ENCODE measurements around the gene DLGAP1. TPM values are rescaled to one million over a fixed set of nuclear protein-coding genes. Genes with fewer than 3 reads are reported as not detected.
"Not testable (repeated sequence)": the region's sequence is repeated elsewhere in the genome, so short reads cannot be mapped to it uniquely, and the experiment has no call there.

Gene DLGAP1
- total RNA-seq, 1 donor from 2014 or later = not detected

DNA sequence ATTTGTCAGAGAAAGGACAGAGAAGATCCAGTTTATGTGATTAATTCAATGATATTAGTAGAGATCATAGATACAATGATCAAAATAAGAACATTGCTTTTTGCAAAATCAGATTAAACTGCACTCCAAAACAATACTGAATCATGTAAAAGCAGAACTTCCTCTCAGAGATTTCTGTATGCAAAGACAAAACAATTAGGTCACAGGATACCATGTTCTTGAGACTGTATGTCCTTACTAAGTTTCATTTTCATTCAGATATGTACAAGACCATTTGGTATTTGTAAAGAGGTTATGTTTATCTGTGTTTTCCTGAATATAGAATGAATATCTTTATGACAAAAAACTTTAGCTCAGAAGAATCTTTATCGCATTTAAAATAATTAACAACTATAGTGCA lies 161.8 kb downstream of the DLGAP1 start:
- intact Hi-C loops (cut with micrococcal nuclease) = no loop called here

DNA sequence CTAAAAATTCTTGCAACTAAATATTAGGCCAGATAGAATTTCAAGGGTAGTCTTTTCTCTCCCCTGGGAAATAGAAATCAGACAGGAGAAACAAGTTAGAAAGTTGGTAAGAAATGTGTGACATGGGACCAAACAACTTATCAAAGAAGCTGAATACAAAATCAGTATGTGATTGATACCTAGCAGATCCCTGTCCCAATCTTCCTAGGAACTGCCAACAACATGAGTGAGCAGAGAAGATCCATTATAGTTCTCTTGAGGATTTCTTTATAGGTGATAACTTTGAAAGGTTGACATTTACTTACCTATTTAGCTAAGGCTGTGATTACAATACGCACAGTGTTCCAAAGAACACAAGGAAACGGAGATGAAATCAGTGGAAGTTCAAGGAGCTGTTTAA lies 162.4 kb downstream of the DLGAP1 start:
- intact Hi-C loops (cut with micrococcal nuclease) = no loop called here

DNA sequence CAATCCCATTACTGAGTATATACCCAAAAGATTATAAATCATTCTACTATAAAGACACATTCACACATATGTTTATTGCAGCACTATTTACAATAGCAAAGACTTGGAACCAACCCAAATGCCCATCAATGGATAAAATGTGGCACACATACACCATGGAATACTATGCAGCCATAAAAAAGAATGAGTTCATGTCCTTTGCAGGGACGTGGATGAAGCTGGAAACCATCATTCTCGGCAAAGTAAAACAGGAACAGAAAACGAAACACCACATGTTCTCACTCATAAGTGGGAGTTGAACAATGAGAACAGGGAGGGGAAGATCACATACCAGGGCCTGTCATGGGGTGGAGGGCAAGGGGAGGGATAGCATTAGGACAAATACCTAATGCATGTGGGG lies 167.8 kb downstream of the DLGAP1 start:
- intact Hi-C loops (cut with micrococcal nuclease) = not testable (repeated sequence)

GRCh38 chr18:4286256-4286655 lies 168.9 kb downstream of the DLGAP1 start:
- intact Hi-C loops (cut with micrococcal nuclease) = no loop called here

- intact Hi-C loops (cut with micrococcal nuclease) = no loop called here
These were observed 169.6 kb downstream of the DLGAP1 start for GRCh38 chr18:4285525-4285924.

GRCh38 chr18:4284528-4284927 lies 170.6 kb downstream of the DLGAP1 start:
- intact Hi-C loops (cut with micrococcal nuclease) = no loop called here

DNA sequence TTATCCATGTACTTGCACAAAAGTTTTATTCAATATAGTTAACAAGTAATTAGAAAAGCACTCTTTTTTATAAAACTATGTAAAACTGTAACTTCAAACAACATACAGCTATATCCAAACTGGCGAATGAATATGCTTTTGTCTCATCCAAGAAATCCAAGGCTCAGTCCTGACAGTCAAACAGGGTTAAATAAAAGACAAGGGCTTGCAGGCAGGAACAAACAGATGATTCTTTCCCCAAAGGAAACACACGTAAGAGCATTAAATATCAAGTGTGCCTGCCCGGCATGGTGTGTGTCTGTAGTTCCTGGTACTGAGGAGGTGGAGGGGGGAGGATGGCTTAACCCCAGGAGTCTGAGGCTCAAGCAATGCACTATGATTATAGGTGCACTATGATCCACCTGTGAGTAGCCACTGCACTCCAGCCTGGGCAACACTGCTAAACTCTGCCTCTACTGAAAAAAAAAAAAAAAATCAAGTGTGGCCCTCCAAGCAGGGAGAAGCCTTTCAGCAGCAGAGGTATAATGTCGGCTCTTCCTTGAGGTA lies 171.3 kb downstream of the DLGAP1 start:
- intact Hi-C loops (cut with micrococcal nuclease) = no loop called here

DNA sequence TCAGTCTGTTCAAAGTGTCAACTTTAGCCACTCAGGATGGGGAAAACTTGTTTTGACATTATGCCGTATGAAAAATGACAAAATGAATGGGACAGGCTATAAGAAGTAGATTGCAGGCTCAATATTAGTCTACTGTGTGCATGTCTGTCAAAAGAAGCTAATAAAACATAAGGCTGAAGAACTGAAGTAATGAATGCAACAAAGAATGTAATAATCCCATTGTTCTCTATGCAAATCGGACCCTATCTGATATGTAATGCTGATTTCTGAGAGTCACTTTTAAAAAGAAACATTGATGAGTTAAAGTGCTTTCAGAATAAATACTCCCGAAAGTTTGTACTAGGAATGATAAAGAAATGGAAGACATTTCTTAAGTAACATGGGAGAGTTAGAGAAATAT lies 172.2 kb downstream of the DLGAP1 start:
- intact Hi-C loops (cut with micrococcal nuclease) = no loop called here

DNA sequence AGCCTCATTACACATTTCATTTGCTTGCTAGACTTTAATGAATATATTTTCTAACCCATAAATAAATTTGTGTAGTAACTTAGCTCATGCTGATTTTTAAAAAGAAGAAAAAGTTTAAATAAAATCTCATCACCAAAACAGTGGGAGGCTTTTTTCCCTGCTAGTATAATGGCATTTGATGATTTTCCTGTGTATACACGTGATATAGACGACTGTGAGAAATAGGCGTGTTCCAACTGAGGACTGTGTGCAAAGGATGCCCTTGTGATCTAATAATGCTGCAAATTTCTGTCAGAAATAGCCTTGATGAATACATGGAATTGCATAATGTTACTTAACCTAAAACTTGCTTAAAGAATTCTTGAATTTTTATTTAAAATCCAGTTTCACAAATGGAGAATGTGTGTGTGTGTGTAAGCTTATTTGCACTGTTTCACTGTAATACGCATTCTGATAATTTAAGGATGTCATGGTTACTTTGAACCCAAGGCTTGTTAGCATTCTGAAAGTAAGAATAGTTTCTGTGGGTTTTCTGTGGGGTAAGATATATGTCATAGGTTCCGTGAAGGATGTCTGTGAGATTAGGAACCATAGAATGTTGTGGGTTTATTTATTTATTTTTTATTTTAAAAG lies 178.0 kb downstream of the DLGAP1 start:
- intact Hi-C loops (cut with micrococcal nuclease) = no loop called here

DNA sequence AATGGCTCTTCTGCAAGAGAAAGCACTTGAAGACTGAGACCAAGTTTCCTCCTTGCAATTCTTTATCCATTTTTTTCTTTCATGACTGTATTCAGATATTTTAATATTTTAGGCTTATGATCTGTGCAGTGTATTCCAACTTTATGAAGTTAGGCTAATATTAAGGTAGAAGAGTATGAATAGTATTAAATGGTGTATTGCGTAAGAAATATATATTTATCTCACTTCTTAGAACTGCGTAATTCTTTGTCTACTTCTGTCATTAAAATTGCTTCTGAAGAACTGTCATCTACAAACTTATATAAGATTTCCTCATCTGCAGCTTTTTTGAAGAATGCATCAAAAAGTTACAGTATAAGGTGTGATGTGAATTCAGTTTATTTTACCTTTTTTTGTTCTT lies 183.2 kb downstream of the DLGAP1 start:
- intact Hi-C loops (cut with micrococcal nuclease) = no loop called here

- intact Hi-C loops (cut with micrococcal nuclease) = no loop called here
These were observed 184.1 kb downstream of the DLGAP1 start for GRCh38 chr18:4270988-4271387.

GRCh38 chr18:4270016-4270415 lies 185.1 kb downstream of the DLGAP1 start:
- intact Hi-C loops (cut with micrococcal nuclease) = no loop called here

DNA sequence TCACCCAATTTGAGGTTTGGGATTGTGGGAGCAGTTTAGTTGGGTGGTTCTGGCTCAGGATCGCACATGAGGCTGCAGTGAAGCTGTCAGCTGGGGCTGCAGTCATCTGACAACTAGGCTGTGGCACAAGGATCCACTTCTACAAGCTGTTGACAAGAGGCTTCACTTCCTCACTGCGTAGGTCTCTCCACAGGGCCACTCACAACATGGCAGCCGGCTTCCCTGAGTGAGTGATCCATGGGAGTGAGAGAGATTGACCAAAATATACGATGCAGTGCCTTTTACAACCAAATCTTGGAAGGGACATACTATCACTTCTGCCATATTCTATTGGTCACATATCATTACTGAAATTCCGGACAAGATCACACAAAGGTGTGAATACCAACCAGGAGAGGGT lies 187.5 kb downstream of the DLGAP1 start:
- intact Hi-C loops (cut with micrococcal nuclease) = no loop called here

GRCh38 chr18:4264347-4264791 lies 190.7 kb downstream of the DLGAP1 start:
- intact Hi-C loops (cut with micrococcal nuclease) = no loop called here

GRCh38 chr18:4260107-4260506 lies 195.0 kb downstream of the DLGAP1 start:
- intact Hi-C loops (cut with micrococcal nuclease) = no loop called here

GRCh38 chr18:4256766-4257417 lies 198.2 kb downstream of the DLGAP1 start:
- intact Hi-C loops (cut with micrococcal nuclease) = no loop called here

GRCh38 chr18:4254840-4255239 lies 200.3 kb downstream of the DLGAP1 start:
- intact Hi-C loops (cut with micrococcal nuclease) = no loop called here

DNA sequence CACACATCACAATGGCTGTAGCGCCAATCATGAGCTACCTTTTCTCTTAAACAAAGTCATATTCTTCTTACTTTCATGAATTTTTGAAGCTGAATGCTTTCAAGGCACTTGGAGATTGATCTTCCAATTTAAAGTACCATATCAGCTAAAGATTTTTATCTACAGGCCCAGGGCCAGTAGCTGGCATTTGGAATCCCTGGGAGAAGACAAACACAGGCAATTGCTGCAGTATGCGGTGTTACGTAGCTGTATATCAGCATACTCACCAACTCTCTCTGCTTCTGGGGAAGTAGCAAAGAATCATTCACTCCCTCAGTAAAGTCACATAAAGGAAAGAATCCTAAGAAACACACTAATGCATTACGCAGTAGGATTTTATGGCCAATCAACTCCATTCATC lies 202.3 kb downstream of the DLGAP1 start:
- intact Hi-C loops (cut with micrococcal nuclease) = no loop called here

DNA sequence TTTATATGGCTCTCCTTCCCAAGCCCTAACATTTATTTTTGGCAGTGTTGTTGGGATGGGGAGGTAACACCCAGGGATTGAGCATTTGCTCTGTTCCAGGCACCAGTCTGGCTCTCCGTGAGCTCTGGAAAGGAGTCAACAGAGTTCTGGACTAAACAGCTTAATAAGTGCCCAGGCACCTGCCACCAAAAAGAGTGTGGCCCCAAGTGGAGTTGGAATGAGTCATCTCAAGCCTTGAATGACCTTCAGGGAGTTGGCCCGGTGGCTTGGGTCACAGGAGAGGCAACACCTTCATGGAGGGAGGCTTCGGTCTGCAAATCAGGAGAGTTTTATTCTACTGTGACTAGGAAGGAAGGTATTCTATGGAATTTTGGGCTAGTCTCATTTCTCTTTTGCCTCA lies 203.2 kb downstream of the DLGAP1 start:
- intact Hi-C loops (cut with micrococcal nuclease) = no loop called here

GRCh38 chr18:4251206-4251605 lies 203.9 kb downstream of the DLGAP1 start:
- intact Hi-C loops (cut with micrococcal nuclease) = no loop called here

DNA sequence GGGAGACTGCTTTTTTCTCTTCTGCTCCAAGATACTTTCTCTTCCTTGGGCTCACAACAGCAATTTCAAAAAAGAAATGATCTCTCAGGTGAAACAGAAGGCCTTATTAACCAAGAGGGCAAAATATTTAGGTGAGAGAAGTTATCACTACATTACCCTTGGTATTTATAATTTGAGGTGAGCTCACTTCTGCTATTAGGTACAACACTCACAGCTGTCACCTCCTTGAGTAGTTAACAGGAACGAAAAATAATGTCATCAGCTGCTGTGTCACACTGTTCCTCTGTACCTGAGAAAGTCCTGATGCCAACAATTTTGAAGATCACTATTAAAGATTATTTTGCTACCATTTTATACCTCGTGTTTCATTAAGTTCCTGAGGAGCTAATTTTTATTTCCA lies 205.0 kb downstream of the DLGAP1 start:
- intact Hi-C loops (cut with micrococcal nuclease) = no loop called here

DNA sequence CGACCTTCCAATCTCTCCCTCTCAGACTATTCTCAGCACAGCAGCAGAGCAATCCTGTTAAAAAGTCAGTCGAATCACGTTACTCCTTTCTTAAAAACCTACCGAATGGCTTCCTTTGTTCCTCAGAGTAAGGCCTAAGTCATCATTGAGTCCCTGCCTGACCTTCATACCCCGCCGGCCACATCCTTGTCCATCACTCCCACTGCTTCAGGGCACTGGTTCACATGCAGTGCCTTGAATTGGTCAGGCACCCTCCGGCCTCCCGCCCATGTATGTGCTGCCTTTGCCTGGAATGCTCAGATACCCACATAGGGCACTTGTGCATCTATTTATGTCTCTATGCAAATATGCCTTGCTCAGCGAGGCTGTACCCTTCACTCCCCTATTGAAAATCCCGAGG lies 206.4 kb downstream of the DLGAP1 start:
- intact Hi-C loops (cut with micrococcal nuclease) = loop anchor here (10.0 kb wide), 1 partner anchor 66 kb away; no protein-coding TSS in a partner anchor

- intact Hi-C loops (cut with micrococcal nuclease) = loop anchor here (10.0 kb wide), 1 partner anchor 68 kb away; no protein-coding TSS in a partner anchor
These were observed 208.7 kb downstream of the DLGAP1 start for GRCh38 chr18:4246374-4246773.
